Right kidney (tissue), 1 donor: ENCODE results near the gene SP3.
"Not testable (repeated sequence)": the region's sequence is repeated elsewhere in the genome, so short reads cannot be mapped to it uniquely, and the experiment has no call there.

Source experiments
- DNase-seq: peaks from one replicate; pipeline ENCODE4 v3.0.0-alpha.2; 2016

SP3 gene

GRCh38 chr2:173891315-173892037, 73.7 kb downstream of the SP3 start:
- no peak for DNase-seq

- not testable (repeated sequence) for DNase-seq
Measured at GRCh38 chr2:173889464-173889863, 75.7 kb downstream of the SP3 start.

- DNase-seq = no peak
Measured at GRCh38 chr2:173886613-173887012, 78.6 kb downstream of the SP3 start.

- peak; percentile 18 for DNase-seq
Measured at GRCh38 chr2:173884025-173884802, 81.0 kb downstream of the SP3 start.

- DNase-seq = no peak
Measured at GRCh38 chr2:173881886-173882285, 83.3 kb downstream of the SP3 start.

GRCh38 chr2:173881461-173881860, 83.7 kb downstream of the SP3 start:
- no peak for DNase-seq

- DNase-seq = no peak
Measured at GRCh38 chr2:173880561-173880960, 84.6 kb downstream of the SP3 start.

- no peak for DNase-seq
Measured at GRCh38 chr2:173876833-173877413, 88.2 kb downstream of the SP3 start.

GRCh38 chr2:173874894-173875237, 90.3 kb downstream of the SP3 start:
- peak; percentile 18 for DNase-seq

- no peak for DNase-seq
Measured at GRCh38 chr2:173874003-173874893, 90.9 kb downstream of the SP3 start.

GRCh38 chr2:173872714-173873113, 92.5 kb downstream of the SP3 start:
- DNase-seq = no peak

- no peak for DNase-seq
Measured at GRCh38 chr2:173869244-173870229, 95.6 kb downstream of the SP3 start.

GRCh38 chr2:173868406-173868805, 96.8 kb downstream of the SP3 start:
- DNase-seq = no peak

- DNase-seq = no peak
Measured at GRCh38 chr2:173866874-173867618, 98.1 kb downstream of the SP3 start.

- no peak for DNase-seq
Measured at GRCh38 chr2:173865971-173866873, 99.0 kb downstream of the SP3 start.

- no peak for DNase-seq
Measured at GRCh38 chr2:173862612-173863217, 102.5 kb downstream of the SP3 start.

GRCh38 chr2:173860566-173860965, 104.6 kb downstream of the SP3 start:
- DNase-seq = no peak

- no peak for DNase-seq
Measured at GRCh38 chr2:173860082-173860481, 105.1 kb downstream of the SP3 start.

- DNase-seq = peak; percentile 17
Measured at GRCh38 chr2:173858291-173858731, 106.9 kb downstream of the SP3 start.
